H1 (cell line): ENCODE data around the gene SSB. TPM values are rescaled to one million over a fixed set of nuclear protein-coding genes. Genes with fewer than 3 reads are reported as not detected.

ENCODE experiments used
- CTCF ChIA-PET: fragments of 300-600 bp; sonication (Branson Sonifier 250); formaldehyde crosslinking; loops from one replicate; lab custom pipeline; 2021; ENCODE audit not compliant: partially characterized antibody; lab: Charles Lee
- POLR2A ChIA-PET: fragments of 300-600 bp; sonication (Branson Sonifier 250); formaldehyde crosslinking; loops from one replicate; lab custom pipeline; 2021; ENCODE audit warnings: inconsistent platforms; ENCODE audit not compliant: partially characterized antibody; lab: Charles Lee
- DNase-seq, 2 experiments: peaks; one replicate each; pipeline versions ENCODE4 v3.0.0 to v3.0.0-alpha.2; 2010 to 2022; ENCODE audit warnings: low spot score in 2 of 2, low read depth in 1 of 2, mixed read lengths in 1 of 2
- FAIRE-seq: peaks from 2 replicates; lab custom pipeline; 2011; peaks lifted over from hg19 to GRCh38; lab: Jason Lieb, UNC
- H2AFZ ChIP-seq: 2 replicates; pipeline ENCODE4 v1.8.1; 2012; ENCODE audit warnings: low read length, inconsistent platforms
- H2AK5ac ChIP-seq: 2 replicates; pipeline ENCODE4 v1.6.1; 2013; ENCODE audit warnings: low read depth, low read length
- H2BK120ac ChIP-seq: replicated peaks from 2 replicates; pipeline ENCODE3; 2013; ENCODE audit warnings: low read depth, low read length, inconsistent platforms
- H2BK12ac ChIP-seq: 2 replicates; pipeline ENCODE4 v1.6.1; 2013; ENCODE audit warnings: low read depth, low read length
- H2BK15ac ChIP-seq: 2 replicates; pipeline ENCODE4 v1.6.1; 2013; ENCODE audit warnings: low read length
- H2BK20ac ChIP-seq: 2 replicates; pipeline ENCODE4 v1.6.1; 2013; ENCODE audit warnings: low read length
- H2BK5ac ChIP-seq: 2 replicates; pipeline ENCODE4 v1.6.1; 2013; ENCODE audit warnings: low read depth, low read length
- H3K14ac ChIP-seq: 2 replicates; pipeline ENCODE4 v1.6.1; 2013; ENCODE audit warnings: inconsistent platforms; ENCODE audit not compliant: insufficient read length
- H3K18ac ChIP-seq: 2 replicates; pipeline ENCODE4 v1.6.1; 2013; ENCODE audit warnings: low read length; ENCODE audit errors: extremely low read depth
- H3K23ac ChIP-seq: 2 replicates; pipeline ENCODE4 v1.6.1; 2013; ENCODE audit warnings: inconsistent platforms; ENCODE audit not compliant: insufficient read length
- H3K23me2 ChIP-seq: 2 replicates; pipeline ENCODE4 v1.6.1; 2013; ENCODE audit warnings: low read depth, low read length
- H3K27ac ChIP-seq: 2 replicates; pipeline ENCODE4 v1.6.1; 2011; ENCODE audit warnings: low read depth, low read length, inconsistent platforms
- H3K27me3 ChIP-seq, 4 experiments: replicated peaks in 1 of 4; 1 replicate in 1 of 4; 2 replicates in 3 of 4; pipeline versions ENCODE4 v1.6.1 to v1.8.1; 2011 to 2013; ENCODE audit warnings: low read length in 3 of 4, mild to moderate bottlenecking in 3 of 4, inconsistent platforms in 2 of 4, mixed read lengths in 2 of 4, moderate library complexity in 1 of 4; ENCODE audit not compliant: control insufficient read depth in 3 of 4, insufficient read depth in 3 of 4; ENCODE audit errors: extremely low read depth in 1 of 4
- H3K36me3 ChIP-seq, 4 experiments: 2 replicates each; pipeline versions ENCODE4 v1.6.1 to v1.8.1; 2011 to 2013; ENCODE audit warnings: mild to moderate bottlenecking in 4 of 4, low read length in 3 of 4, moderate library complexity in 2 of 4, control low read depth in 1 of 4, inconsistent platforms in 1 of 4; ENCODE audit not compliant: insufficient read depth in 4 of 4, control insufficient read depth in 2 of 4
- H3K4ac ChIP-seq: replicated peaks from 2 replicates; pipeline ENCODE3; 2013; ENCODE audit warnings: low read length, low read depth, mixed read lengths, inconsistent platforms; ENCODE audit not compliant: insufficient read length
- H3K4me1 ChIP-seq, 4 experiments: replicated peaks in 1 of 4; 1 replicate in 1 of 4; 2 replicates in 3 of 4; pipeline versions ENCODE4 v1.6.1 to v1.8.1; 2011 to 2013; ENCODE audit warnings: low read length in 3 of 4, inconsistent platforms in 2 of 4, mixed read lengths in 1 of 4; ENCODE audit not compliant: insufficient read depth in 4 of 4, control insufficient read depth in 3 of 4
- H3K4me2 ChIP-seq, 2 experiments: 2 replicates each; pipeline versions ENCODE4 v1.6.1 to v1.8.1; 2011 to 2013; ENCODE audit warnings: low read depth in 2 of 2, low read length in 2 of 2, control low read depth in 1 of 2, inconsistent platforms in 1 of 2, mild to moderate bottlenecking in 1 of 2; ENCODE audit not compliant: insufficient read depth in 1 of 2
- H3K4me3 ChIP-seq, 4 experiments: fragments of 200-600, 300-600 bp in 1 of 4; sonication (generic), shearing (Covaris generic), sonication (Bioruptor Twin) in 1 of 4; 2 replicates each; pipeline versions ENCODE4 v1.5.1 to v1.8.1; 2011 to 2016; ENCODE audit warnings: low read length in 4 of 4, low read depth in 3 of 4, control low read depth in 2 of 4, inconsistent platforms in 2 of 4, mild to moderate bottlenecking in 2 of 4, mixed read lengths in 1 of 4, moderate library complexity in 1 of 4; ENCODE audit not compliant: insufficient read depth in 2 of 4; ENCODE audit errors: extremely low read depth in 1 of 4
- H3K56ac ChIP-seq: replicated peaks from 2 replicates; pipeline ENCODE3; 2013; ENCODE audit warnings: low read depth, mild to moderate bottlenecking, mixed read lengths, low read length, inconsistent platforms; ENCODE audit not compliant: insufficient read length
- H3K79me1 ChIP-seq: 2 replicates; pipeline ENCODE4 v1.6.1; 2013; ENCODE audit warnings: low read depth, low read length, control low read depth
- H3K79me2 ChIP-seq, 2 experiments: 2 replicates each; pipeline versions ENCODE4 v1.6.1 to v1.8.1; 2012 to 2013; ENCODE audit warnings: low read length in 2 of 2, mild to moderate bottlenecking in 2 of 2, inconsistent platforms in 1 of 2; ENCODE audit not compliant: insufficient read depth in 2 of 2, control insufficient read depth in 1 of 2
- H3K9ac ChIP-seq, 4 experiments: replicated peaks in 1 of 4; 1 replicate in 1 of 4; 2 replicates in 3 of 4; pipeline versions ENCODE4 v1.6.1 to v1.8.1; 2011 to 2013; ENCODE audit warnings: low read depth in 3 of 4, low read length in 3 of 4, control low read depth in 2 of 4, mild to moderate bottlenecking in 2 of 4, moderate library complexity in 2 of 4, inconsistent platforms in 1 of 4; ENCODE audit errors: extremely low read depth in 1 of 4
- H3K9me3 ChIP-seq, 2 experiments: 2 replicates each; pipeline versions ENCODE4 v1.6.1 to v1.8.1; 2012 to 2013; ENCODE audit warnings: mild to moderate bottlenecking in 2 of 2, moderate library complexity in 2 of 2, control low read depth in 1 of 2, inconsistent platforms in 1 of 2, low read depth in 1 of 2, low read length in 1 of 2, mixed read lengths in 1 of 2; ENCODE audit not compliant: insufficient read depth in 2 of 2
- H4K20me1 ChIP-seq, 2 experiments: replicated peaks in 1 of 2; 2 replicates each; pipeline versions ENCODE3 to v1.8.1; 2011 to 2013; ENCODE audit warnings: inconsistent platforms in 2 of 2, low read length in 2 of 2, mild to moderate bottlenecking in 1 of 2; ENCODE audit not compliant: insufficient read depth in 2 of 2, control insufficient read depth in 1 of 2
- H4K5ac ChIP-seq: 2 replicates; pipeline ENCODE4 v1.6.1; 2013; ENCODE audit warnings: low read length, low read depth, mixed read lengths, inconsistent platforms; ENCODE audit not compliant: insufficient read length
- H4K8ac ChIP-seq: 2 replicates; pipeline ENCODE4 v1.8.0; 2013; ENCODE audit warnings: mild to moderate bottlenecking, moderate library complexity, low read length, inconsistent platforms; ENCODE audit not compliant: insufficient read depth; ENCODE audit errors: extremely low read depth
- H4K91ac ChIP-seq: replicated peaks from 2 replicates; pipeline ENCODE3; 2013; ENCODE audit warnings: low read length, mixed read lengths, inconsistent platforms; ENCODE audit not compliant: insufficient read length
- CTBP2 ChIP-seq: IDR thresholded peaks from 2 replicates; pipeline ENCODE4 v1.7.0; 2011; ENCODE audit warnings: borderline replicate concordance, mild to moderate bottlenecking, moderate library complexity, mixed read lengths, low read length; ENCODE audit not compliant: insufficient read depth, insufficient read length
- WGBS, 2 experiments: shearing (Covaris generic) in 1 of 2; methylation state at CpG; one replicate each; pipeline versions ENCODE4 v1.1.6 to v1.1.7; 2013 to 2015; ENCODE audit warnings: low lambda C conversion rate in 2 of 2, mixed read lengths in 2 of 2, inconsistent platforms in 1 of 2, low coverage in 1 of 2, missing lambda C conversion rate in 1 of 2; ENCODE audit not compliant: insufficient replicate concordance in 2 of 2, insufficient coverage in 1 of 2, insufficient read length in 1 of 2; ENCODE audit errors: extremely low coverage in 1 of 2, missing lambda C conversion rate in 1 of 2; 5-methylcytosine and 5-hydroxymethylcytosine counted together
- polyA plus RNA-seq, 7 experiments: library from polyadenylated mRNA; depleted of rRNA in 3 of 7; stranded (reverse) in 5 of 7; unstranded in 2 of 7; fragments of >200 nt in 5 of 7; fragments of 200-250 nt in 2 of 7; gene quantifications; 1 replicate in 5 of 7; 2 replicates in 1 of 7; 4 replicates in 1 of 7; pipeline versions ENCODE4 v1.2.1 to v1.2.3, GENCODE V29; 2011 to 2013; ENCODE audit warnings: missing spikeins in 2 of 7, mixed read lengths in 2 of 7
- total RNA-seq: library from RNA; stranded (reverse); fragmentation: NEBNext Ultra II Directional; extraction: Animal tissue kit (Norgen Biotek cat#: 25700); gene quantifications from 2 replicates; pipeline ENCODE4 v1.2.1, GENCODE V29; 2021

SSB gene
- total and polyA plus RNA-seq, 2 of the 8 experiments (the other 6 are each of a cell fraction or from before 2014, with no cell fraction given) = 60.8 to 270 TPM

- ChIA-PET CTCF (interaction anchor here (1.1 to 3.8 kb wide), 3 partner anchors 11 to 49 kb away, joined by 3 to 10 read pairs (median 4); partner anchors contain the start of gene METTL5), POLR2A (interaction anchor here (1.1 to 1.4 kb wide), 2 partner anchors 23 to 30 kb away, joined by 3 to 4 read pairs; partner anchors contain the start of gene SSB)
- no peak for TF ChIP-seq CTBP2
Measured at GRCh38 chr2:169775354-169775753, 23.3 kb upstream of the SSB start.

More at GRCh38 chr2:169775354-169775753, 23.3 kb upstream of the SSB start:
- H3K27ac ChIP-seq = no peak overlapping the region
- H2BK20ac ChIP-seq = no peak overlapping the region
- no peak for DNase-seq
- no peaks in the 10 kb centered on the region for H3K79me1 ChIP-seq
- FAIRE-seq = no peak
- H3K79me2 ChIP-seq = no peaks in the 10 kb centered on the region
- no peak overlapping the region for H2BK120ac ChIP-seq
- no peak overlapping the region for H3K9ac ChIP-seq
- H3K4ac ChIP-seq = no peak overlapping the region
- no peak overlapping the region for H3K4me3 ChIP-seq
- no peaks in the 10 kb centered on the region for H3K9me3 ChIP-seq
- no peak overlapping the region for H3K23ac ChIP-seq
- H3K14ac ChIP-seq = no peak overlapping the region
- no peak overlapping the region for H4K8ac ChIP-seq
- no peaks in the 10 kb centered on the region for H3K23me2 ChIP-seq
- H4K91ac ChIP-seq = no peak overlapping the region
- no peak overlapping the region for H3K56ac ChIP-seq
- H4K5ac ChIP-seq = no peak overlapping the region
- H3K27me3 ChIP-seq = no peaks in the 10 kb centered on the region
- H2AFZ ChIP-seq = no peak overlapping the region
- H4K20me1 ChIP-seq = no peaks in the 10 kb centered on the region
- no peak overlapping the region for H2BK5ac ChIP-seq
- no peak overlapping the region for H3K4me2 ChIP-seq
- no peak overlapping the region for H3K18ac ChIP-seq
- no peaks in the 10 kb centered on the region for H3K4me1 ChIP-seq
- H3K36me3 ChIP-seq = no peaks in the 10 kb centered on the region
- H2BK12ac ChIP-seq = no peak overlapping the region
- 98% methylated on average over 3 of the region's 3 CpGs; no CpG with 5 or more reads in 1 of the 2 experiments for WGBS, 2 experiments
- no peak overlapping the region for H2AK5ac ChIP-seq
- H2BK15ac ChIP-seq = no peak overlapping the region
